A549 (cell line): ENCODE data around the gene FHIP1B. TPM values are rescaled to one million over a fixed set of nuclear protein-coding genes. Genes with fewer than 3 reads are reported as not detected.

Source experiments
- ATAC-seq, 2 experiments: fragments of 200-7000 bp in 1 of 2; fragments of >200 bp in 1 of 2; cut with Nextera tagmentation in 1 of 2; cut with Tn5 transposase in 1 of 2; 3 replicates each; pipeline versions ENCODE4 v1.8.0 to v1.9.1; 2018 to 2020; ENCODE audit warnings: mild to moderate bottlenecking in 1 of 2, moderate library complexity in 1 of 2
- CTCF ChIA-PET: fragments of 300-600 bp; sonication (Branson Sonifier 250); formaldehyde crosslinking; extraction: SDS; loops from one replicate; lab custom pipeline; 2021; ENCODE audit warnings: antibody characterized with exemption, inconsistent platforms; lab: Yijun Ruan, JAX
- POLR2A ChIA-PET: fragments of 350-600 bp; formaldehyde crosslinking; extraction: SDS; loops from one replicate; lab custom pipeline; 2021; ENCODE audit warnings: antibody characterized with exemption, inconsistent platforms; lab: Yijun Ruan, JAX
- DNase-seq, 2 experiments: peaks; one replicate each; pipeline versions ENCODE4 v3.0.0 to v3.0.0-alpha.2; 2011 to 2016; ENCODE audit warnings: low read depth in 1 of 2, low spot score in 1 of 2
- FAIRE-seq: peaks from 2 replicates; lab custom pipeline; 2011; peaks lifted over from hg19 to GRCh38; lab: Jason Lieb, UNC
- H3K27ac ChIP-seq, 2 experiments: fragments of >200 bp; sonication (Bioruptor Twin); formaldehyde crosslinking; 3 replicates each; pipeline ENCODE4 v1.5.1; 2016 to 2017
- H3K4me1 ChIP-seq: fragments of >200 bp; sonication (Bioruptor Twin); formaldehyde crosslinking; 3 replicates; pipeline ENCODE4 v1.6.1; 2016
- H3K4me2 ChIP-seq: fragments of >200 bp; sonication (Bioruptor Twin); formaldehyde crosslinking; 3 replicates; pipeline ENCODE4 v1.6.1; 2016
- H3K4me3 ChIP-seq: fragments of >200 bp; sonication (Bioruptor Twin); formaldehyde crosslinking; 3 replicates; pipeline ENCODE4 v1.5.1; 2016
- H3K9me3 ChIP-seq: fragments of >200 bp; sonication (Bioruptor Twin); formaldehyde crosslinking; 3 replicates; pipeline ENCODE4 v1.6.1; 2016
- ATOH8 ChIP-seq: fragments of 250-450 bp; sonication (Bioruptor Pico); IDR thresholded peaks from 2 replicates; pipeline ENCODE4 v1.5.0; 2020; ENCODE audit warnings: low read depth, mild to moderate bottlenecking, moderate library complexity
- CBX2 ChIP-seq: fragments of 200-600 bp; sonication (generic); IDR thresholded peaks from 2 replicates; pipeline ENCODE4 v1.6.1; 2016; ENCODE audit warnings: low read depth, mild to moderate bottlenecking, borderline replicate concordance
- CBX8 ChIP-seq: fragments of 200-600 bp; sonication (generic); IDR thresholded peaks from 2 replicates; pipeline ENCODE4 v1.6.1; 2016
- CHD2 ChIP-seq: fragments of 150-350 bp; IDR thresholded peaks from 2 replicates; pipeline ENCODE4 v1.6.1; 2014; ENCODE audit warnings: low read length; ENCODE audit not compliant: partially characterized antibody
- CHD4 ChIP-seq: fragments of 200-600 bp; sonication (generic); IDR thresholded peaks from 2 replicates; pipeline ENCODE4 v1.6.1; 2016; ENCODE audit warnings: antibody characterized with exemption, mild to moderate bottlenecking, borderline replicate concordance
- EP300 ChIP-seq, 2 experiments: fragments of >200 bp; sonication (Bioruptor Twin); formaldehyde crosslinking; IDR thresholded peaks; 2 replicates in 1 of 2; 3 replicates in 1 of 2; pipeline ENCODE4 v1.6.1; 2016 to 2017
- FOSB ChIP-seq: fragments of 250-450 bp; sonication (Bioruptor Pico); IDR thresholded peaks from 2 replicates; pipeline ENCODE4 v1.5.0; 2020; ENCODE audit warnings: mild to moderate bottlenecking, moderate library complexity
- FOSL2 ChIP-seq, 2 experiments: fragments of 450-650 bp in 1 of 2; fragments of >200 bp in 1 of 2; sonication (Bioruptor Twin) in 1 of 2; formaldehyde crosslinking; IDR thresholded peaks; 2 replicates each; pipeline versions ENCODE4 v1.5.0 to v1.6.1; 2016 to 2020; ENCODE audit warnings: mild to moderate bottlenecking in 1 of 2, moderate library complexity in 1 of 2
- GATA3 ChIP-seq: IDR thresholded peaks from 2 replicates; pipeline ENCODE4 v1.6.1; 2012; ENCODE audit warnings: borderline replicate concordance
- HEYL ChIP-seq: fragments of 250-450 bp; sonication (Bioruptor Pico); IDR thresholded peaks from 2 replicates; pipeline ENCODE4 v1.8.0; 2021; ENCODE audit warnings: mild to moderate bottlenecking, moderate library complexity
- HMGXB4 ChIP-seq: fragments of 250-450 bp; sonication (Bioruptor Pico); IDR thresholded peaks from 2 replicates; pipeline ENCODE4 v1.5.0; 2021; ENCODE audit warnings: mild to moderate bottlenecking, moderate library complexity, borderline replicate concordance
- HOXB5 ChIP-seq: fragments of 250-450 bp; sonication (Bioruptor Pico); IDR thresholded peaks from 2 replicates; pipeline ENCODE4 v1.5.0; 2020; ENCODE audit warnings: mild to moderate bottlenecking, moderate library complexity
- JUN ChIP-seq, 2 experiments: fragments of >200 bp; sonication (Bioruptor Twin); formaldehyde crosslinking; IDR thresholded peaks; 2 replicates in 1 of 2; 3 replicates in 1 of 2; pipeline ENCODE4 v1.6.1; 2016 to 2017
- KDM1A ChIP-seq: fragments of 200-600 bp; sonication (generic); IDR thresholded peaks from 2 replicates; pipeline ENCODE4 v1.6.1; 2016; ENCODE audit warnings: low read depth, mild to moderate bottlenecking
- KDM5A ChIP-seq: fragments of 200-600 bp; sonication (generic); IDR thresholded peaks from 2 replicates; pipeline ENCODE4 v1.6.1; 2016; ENCODE audit warnings: antibody characterized with exemption, mild to moderate bottlenecking
- MAX ChIP-seq: IDR thresholded peaks from 2 replicates; pipeline ENCODE4 v1.6.1; 2012
- MAZ ChIP-seq: fragments of 150-350 bp; IDR thresholded peaks from 2 replicates; pipeline ENCODE4 v1.6.1; 2014; ENCODE audit warnings: antibody characterized with exemption, low read depth, low read length, borderline replicate concordance
- NR3C1 ChIP-seq: fragments of >200 bp; sonication (Bioruptor Twin); formaldehyde crosslinking; IDR thresholded peaks from 3 replicates; pipeline ENCODE4 v1.6.1; 2017
- PBX3 ChIP-seq: IDR thresholded peaks from 2 replicates; pipeline ENCODE4 v1.6.1; 2012
- PHF8 ChIP-seq: fragments of 200-600 bp; sonication (generic); IDR thresholded peaks from 2 replicates; pipeline ENCODE4 v1.6.1; 2016; ENCODE audit warnings: low read depth, mild to moderate bottlenecking, antibody characterized with exemption, moderate library complexity, borderline replicate concordance
- RNF2 ChIP-seq: fragments of 200-600 bp; sonication (generic); IDR thresholded peaks from 2 replicates; pipeline ENCODE4 v1.6.1; 2016; ENCODE audit warnings: low read depth, mild to moderate bottlenecking, antibody characterized with exemption, moderate library complexity, borderline replicate concordance
- SREBF2 ChIP-seq: fragments of 450-650 bp; IDR thresholded peaks from 2 replicates; pipeline ENCODE4 v1.6.1; 2014; ENCODE audit warnings: mild to moderate bottlenecking, moderate library complexity
- TFCP2L1 ChIP-seq: fragments of 250-450 bp; sonication (Bioruptor Pico); IDR thresholded peaks from 2 replicates; pipeline ENCODE4 v1.5.0; 2021; ENCODE audit warnings: mild to moderate bottlenecking
- TP53 ChIP-seq: fragments of 250-450 bp; sonication (Bioruptor Pico); IDR thresholded peaks from 2 replicates; pipeline ENCODE4 v1.5.0; 2021; ENCODE audit warnings: mild to moderate bottlenecking, moderate library complexity
- WGBS: methylation state at CpG from one replicate; pipeline ENCODE4 v1.1.6; 2017; ENCODE audit errors: missing lambda C conversion rate; 5-methylcytosine and 5-hydroxymethylcytosine counted together
- polyA plus RNA-seq, 4 experiments: library from polyadenylated mRNA; depleted of rRNA in 3 of 4; stranded (reverse); fragments of >200 nt; fragmentation: RNase III in 1 of 4; extraction: RNeasy Plus Mini Kit Qiagen cat#74134 plus additional on column Dnase treatment in 1 of 4; gene quantifications; 2 replicates in 3 of 4; 3 replicates in 1 of 4; pipeline ENCODE4 v1.2.3, GENCODE V29; 2011 to 2017

Gene FHIP1B
- polyA plus RNA-seq, 2 of the 4 experiments (the other 2 are of a cell fraction) = 14.3 to 19.4 TPM

- FAIRE-seq (no peak), ATAC-seq (no peak), DNase-seq (no peak)
- TF ChIP-seq MAZ = no peak
- no peak for TF ChIP-seq SREBF2
- TF ChIP-seq FOSB (CRISPR knock-in tag) = no peak
- no peak for TF ChIP-seq GATA3
- TF ChIP-seq ATOH8 (CRISPR knock-in tag) = no peak
- no peak for TF ChIP-seq CHD2
- TF ChIP-seq KDM5A = no peak
- TF ChIP-seq PHF8 = no peak
- no peak for TF ChIP-seq JUN (IDR thresholded peaks at IDR 0.05)
- TF ChIP-seq FOSL2 (IDR thresholded peaks at IDR 0.05) = no peak
- TF ChIP-seq FOSL2 (CRISPR knock-in tag; IDR thresholded peaks at IDR 0.05) = no peak
- TF ChIP-seq EP300 (IDR thresholded peaks at IDR 0.05) = no peak
- TF ChIP-seq RNF2 = no peak
- TF ChIP-seq CBX8 = no peak
- TF ChIP-seq HMGXB4 (CRISPR knock-in tag) = no peak
- no peak for TF ChIP-seq KDM1A
- TF ChIP-seq CBX2 = no peak
- 80% methylated on average over 3 of the region's 3 CpGs for WGBS
- H3K27ac ChIP-seq = no peak overlapping the region
- H3K4me1 ChIP-seq = no peaks in the 10 kb centered on the region
- H3K4me3 ChIP-seq = no peak overlapping the region
- no peaks in the 10 kb centered on the region for H3K9me3 ChIP-seq
- ChIA-PET POLR2A (no interaction called here), CTCF (interaction anchor here (0.6 to 2.1 kb wide), 2 partner anchors 14 to 109 kb away, joined by 4 to 5 read pairs; no protein-coding TSS in a partner anchor)
- H3K4me2 ChIP-seq = no peak overlapping the region
Measured at GRCh38 chr11:6203327-6203726, 31.1 kb downstream of the FHIP1B start.

- WGBS = 100% methylated on average over 1 of the region's 1 CpG
- TF ChIP-seq TP53 (no peak), MAX (no peak), CHD4 (no peak), NR3C1 (no peak), HEYL (CRISPR knock-in tag) (no peak), EP300 (IDR thresholded peaks at IDR 0.05) (no peak), HOXB5 (CRISPR knock-in tag) (no peak), PBX3 (no peak), GATA3 (no peak), TFCP2L1 (CRISPR knock-in tag) (no peak)
- TF ChIP-seq, all 56 proteins: peak for 0
- H3K4me1 ChIP-seq = no peaks in the 10 kb centered on the region
- ChIA-PET POLR2A (no interaction called here), CTCF (interaction anchor here (0.5 to 1.7 kb wide), 2 partner anchors 24 to 121 kb away, joined by 3 to 4 read pairs; no protein-coding TSS in a partner anchor)
- ATAC-seq (no peak), FAIRE-seq (no peak), DNase-seq (no peak)
- H3K4me2 ChIP-seq = no peak overlapping the region
- no peak overlapping the region for H3K27ac ChIP-seq
- no peaks in the 10 kb centered on the region for H3K9me3 ChIP-seq
- H3K4me3 ChIP-seq = no peak overlapping the region
Measured at GRCh38 chr11:6202041-6202440, 32.4 kb downstream of the FHIP1B start.
